Measurements from ENCODE around the gene PHLPP1.

Gene PHLPP1

GRCh38 chr18:62848946-62849345 lies 133.6 kb downstream of the PHLPP1 start:
- Histone ChIP-seq H4K20me1 (ENCODE audit: insufficient read depth) (no peaks in the 10 kb centered on the region), H3K4me1 (ENCODE audit: low read depth, poor library complexity, severe bottlenecking) (peaks cover 7% of the 10 kb centered on the region), H3K4me3 (IDR thresholded peaks at IDR 0.05; ENCODE audit: insufficient read depth, low read depth, low read length) (no peak overlapping the region), H3K4me2 (no peak overlapping the region), H3K79me2 (ENCODE audit: insufficient read depth, low read depth) (no peaks in the 10 kb centered on the region), H3K27me3 (ENCODE audit: insufficient read depth, low read depth) (no peaks in the 10 kb centered on the region), H3K36me3 (ENCODE audit: insufficient read depth) (no peaks in the 10 kb centered on the region), H3K27ac (no peak overlapping the region), H2AFZ (ENCODE audit: low read depth) (no peak overlapping the region), H3K9ac (no peak overlapping the region)
- TF ChIP-seq CTCF (conservative IDR thresholded peaks at IDR 0.05; ENCODE audit: low read depth, low read length): no peak

GRCh38 chr18:62850619-62851306 lies 135.4 kb downstream of the PHLPP1 start:
- no peak overlapping the region for H3K4me3 ChIP-seq (IDR thresholded peaks at IDR 0.05; ENCODE audit: insufficient read depth, low read depth, low read length)
- no peak for TF ChIP-seq CTCF (conservative IDR thresholded peaks at IDR 0.05; ENCODE audit: low read depth, low read length)
- no peak overlapping the region for H3K27ac ChIP-seq
- H3K36me3 ChIP-seq (ENCODE audit: insufficient read depth): no peaks in the 10 kb centered on the region
- no peak overlapping the region for H3K4me2 ChIP-seq
- H3K9ac ChIP-seq: no peak overlapping the region
- H4K20me1 ChIP-seq (ENCODE audit: insufficient read depth): no peaks in the 10 kb centered on the region
- no peaks in the 10 kb centered on the region for H3K4me1 ChIP-seq (ENCODE audit: low read depth, poor library complexity, severe bottlenecking)
- H3K27me3 ChIP-seq (ENCODE audit: insufficient read depth, low read depth): no peaks in the 10 kb centered on the region
- no peaks in the 10 kb centered on the region for H3K79me2 ChIP-seq (ENCODE audit: insufficient read depth, low read depth)
- no peak overlapping the region for H2AFZ ChIP-seq (ENCODE audit: low read depth)

DNA sequence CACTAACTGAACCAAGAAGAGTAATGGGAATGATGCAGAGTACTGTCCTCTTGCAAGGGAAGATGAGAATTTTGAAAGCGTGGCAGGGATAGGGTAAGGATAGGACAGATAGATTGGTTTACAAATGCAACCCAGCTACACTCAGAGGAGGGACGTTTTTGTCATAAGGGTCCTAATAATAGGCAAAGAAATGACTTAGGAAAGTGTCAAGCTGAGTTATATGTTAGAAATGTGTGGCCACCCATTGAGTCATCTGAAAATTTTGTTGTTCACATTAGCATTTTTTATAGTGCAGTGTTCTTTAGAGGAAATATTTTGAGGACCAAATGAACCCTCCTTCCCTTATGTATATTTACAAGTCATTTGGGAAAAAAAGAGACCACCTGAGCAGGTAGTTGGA lies 137.5 kb downstream of the PHLPP1 start:
- no peaks in the 10 kb centered on the region for H3K27me3 ChIP-seq (ENCODE audit: insufficient read depth, low read depth)
- H2AFZ ChIP-seq (ENCODE audit: low read depth): no peak overlapping the region
- TF ChIP-seq CTCF (conservative IDR thresholded peaks at IDR 0.05; ENCODE audit: low read depth, low read length): no peak
- H3K36me3 ChIP-seq (ENCODE audit: insufficient read depth): no peaks in the 10 kb centered on the region
- H3K27ac ChIP-seq: no peak overlapping the region
- peaks cover 2% of the 10 kb centered on the region for H3K4me1 ChIP-seq (ENCODE audit: low read depth, poor library complexity, severe bottlenecking)
- no peaks in the 10 kb centered on the region for H3K79me2 ChIP-seq (ENCODE audit: insufficient read depth, low read depth)
- H3K4me3 ChIP-seq (IDR thresholded peaks at IDR 0.05; ENCODE audit: insufficient read depth, low read depth, low read length): no peak overlapping the region
- no peak overlapping the region for H3K4me2 ChIP-seq
- no peaks in the 10 kb centered on the region for H4K20me1 ChIP-seq (ENCODE audit: insufficient read depth)
- H3K9ac ChIP-seq: no peak overlapping the region

- Histone ChIP-seq H3K27ac (no peak overlapping the region), H3K4me3 (IDR thresholded peaks at IDR 0.05; ENCODE audit: insufficient read depth, low read depth, low read length) (no peak overlapping the region), H3K9ac (no peak overlapping the region), H3K36me3 (ENCODE audit: insufficient read depth) (no peaks in the 10 kb centered on the region), H3K27me3 (ENCODE audit: insufficient read depth, low read depth) (no peaks in the 10 kb centered on the region), H3K4me1 (ENCODE audit: low read depth, poor library complexity, severe bottlenecking) (peaks cover 5% of the 10 kb centered on the region), H2AFZ (ENCODE audit: low read depth) (no peak overlapping the region), H4K20me1 (ENCODE audit: insufficient read depth) (no peaks in the 10 kb centered on the region), H3K4me2 (no peak overlapping the region), H3K79me2 (ENCODE audit: insufficient read depth, low read depth) (no peaks in the 10 kb centered on the region; the same call in 1 of the 2 replicates)
- TF ChIP-seq CTCF (conservative IDR thresholded peaks at IDR 0.05; ENCODE audit: low read depth, low read length): no peak
Observed at GRCh38 chr18:62856294-62856693, 141.0 kb downstream of the PHLPP1 start.

Data from KMS-11 (cell line).